Activated naive CD4-positive, alpha-beta T cell treated with anti-CD3 and anti-CD28 coated beads, Interleukin-2, amount 50 U/mL, for 24 hours (primary cell): ENCODE measurements around the gene NCS1.

ENCODE experiments used
- H3K27ac Mint-ChIP-seq: one replicate; pipeline ENCODE4 v1.8.0; 2021; ENCODE audit warnings: mild to moderate bottlenecking, mixed read lengths
- H3K27me3 Mint-ChIP-seq: one replicate; pipeline ENCODE4 v1.8.0; 2021; ENCODE audit warnings: mixed read lengths
- H3K36me3 Mint-ChIP-seq: one replicate; pipeline ENCODE4 v1.8.0; 2021; ENCODE audit warnings: mixed read lengths
- H3K4me1 Mint-ChIP-seq: one replicate; pipeline ENCODE4 v1.8.0; 2021; ENCODE audit warnings: mixed read lengths
- H3K4me3 Mint-ChIP-seq: one replicate; pipeline ENCODE4 v1.8.0; 2021; ENCODE audit warnings: mild to moderate bottlenecking, mixed read lengths
- H3K9me3 Mint-ChIP-seq: one replicate; pipeline ENCODE4 v1.8.0; 2021; ENCODE audit warnings: mixed read lengths

NCS1 gene

DNA sequence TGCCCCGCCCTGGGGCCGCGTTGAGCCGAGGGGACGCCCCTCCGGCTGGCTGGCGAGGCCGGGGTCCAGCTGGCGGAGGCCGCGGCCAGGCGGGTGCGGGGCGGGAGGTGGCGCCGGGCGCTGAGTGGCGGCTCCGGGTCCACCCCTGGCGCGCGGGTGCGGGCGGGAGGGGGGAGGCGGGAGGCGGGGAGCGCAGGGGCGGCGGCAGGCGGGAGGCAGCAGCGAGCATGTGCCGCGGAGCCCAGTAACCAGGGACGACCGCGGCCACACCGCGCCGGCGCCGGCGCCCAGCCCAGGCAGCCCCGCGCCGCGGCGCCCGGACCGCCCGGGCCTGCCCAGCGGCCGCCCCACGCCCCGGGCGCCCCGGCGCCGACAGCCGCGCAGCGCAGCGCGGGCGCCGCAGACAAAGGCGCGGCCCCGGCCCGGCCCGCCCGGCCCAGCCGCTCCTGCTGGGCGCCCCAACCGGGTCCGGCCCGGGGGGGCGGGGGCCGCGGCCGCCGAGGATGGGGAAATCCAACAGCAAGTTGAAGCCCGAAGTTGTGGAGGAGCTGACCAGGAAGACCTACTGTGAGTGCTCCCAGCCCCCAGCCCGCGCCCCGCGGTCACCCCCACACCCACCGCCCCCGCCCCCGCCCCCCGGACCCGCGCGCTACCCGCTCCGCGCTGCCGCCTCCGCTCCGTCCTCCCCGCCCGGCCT, at the start of gene NCS1:
Gene NCS1 (plus strand): TSS at position 244 of the 697 bp plus-strand sequence. CDS start 260 bp downstream, at position 504.
- Mint-ChIP-seq H3K27me3 (peaks cover 5% of the 10 kb centered on the region), H3K4me1 (no peaks in the 10 kb centered on the region), H3K27ac (no peak within 1 kb of the TSS), H3K9me3 (no peaks in the 10 kb centered on the region), H3K36me3 (no peaks in the 10 kb centered on the region), H3K4me3 (peak within 1 kb of the TSS; percentile 83)

DNA sequence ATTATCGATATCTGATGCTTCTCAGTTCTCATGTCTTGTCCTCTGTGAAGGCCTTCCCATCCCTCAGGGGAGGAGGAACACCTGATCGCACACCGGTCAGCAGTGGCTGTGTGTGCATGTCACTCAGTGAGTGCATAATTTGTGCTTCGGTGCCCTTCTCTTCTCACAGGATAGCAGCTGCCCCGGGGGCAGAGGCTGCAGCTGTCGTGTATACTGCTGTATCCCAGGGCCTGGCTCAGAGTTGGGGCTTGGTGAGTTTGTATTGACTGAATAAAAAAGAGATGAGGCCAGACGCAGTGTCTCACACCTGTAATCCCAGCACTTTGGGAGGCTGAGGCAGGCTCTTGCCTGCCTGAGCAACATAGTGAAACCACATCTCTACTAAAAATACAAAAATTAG, 49.7 kb upstream of the NCS1 start:
- H3K27ac Mint-ChIP-seq, result no peak overlapping the region
- H3K27me3 Mint-ChIP-seq, result no peaks in the 10 kb centered on the region
- no peak overlapping the region for H3K4me3 Mint-ChIP-seq
- H3K9me3 Mint-ChIP-seq, result no peaks in the 10 kb centered on the region
- peaks cover 14% of the 10 kb centered on the region for H3K4me1 Mint-ChIP-seq
- peaks cover 5% of the 10 kb centered on the region for H3K36me3 Mint-ChIP-seq

DNA sequence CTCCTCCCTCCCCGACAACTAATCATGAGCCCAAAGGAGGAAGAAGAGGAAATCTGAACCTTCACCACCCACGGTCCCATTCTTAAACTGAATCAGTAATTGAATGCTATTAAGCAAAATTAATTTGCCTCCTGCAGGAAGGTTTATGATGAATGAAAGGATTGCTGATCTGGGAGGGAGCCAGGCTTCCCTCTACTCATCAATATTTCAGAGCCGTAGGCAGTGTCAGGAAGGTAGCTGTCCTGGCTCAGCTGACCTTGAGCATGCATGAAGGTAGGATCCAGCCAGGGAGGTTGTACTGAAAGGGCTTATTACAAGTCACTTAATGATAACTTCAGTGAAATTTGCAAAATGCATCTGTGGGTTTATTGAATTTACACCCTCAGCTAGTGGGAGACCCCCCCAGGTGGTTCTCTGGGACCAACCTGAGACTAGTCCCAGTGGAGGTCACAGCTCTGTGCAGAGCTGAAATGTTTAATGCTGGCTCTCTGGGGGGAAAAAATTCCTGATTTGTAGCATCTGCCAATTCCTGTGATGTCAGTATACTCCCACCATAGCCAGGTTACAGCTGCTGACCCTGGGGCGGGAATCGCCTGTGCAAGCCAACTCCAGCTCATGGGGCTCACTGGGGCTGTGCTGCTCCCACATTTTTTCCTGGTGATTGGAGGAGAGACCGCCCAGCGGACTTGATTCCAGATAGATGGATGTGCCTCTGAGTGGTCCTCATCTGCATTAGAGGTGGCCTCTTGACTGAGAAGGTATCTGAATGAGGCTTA, 47.9 kb upstream of the NCS1 start:
- H3K4me1 Mint-ChIP-seq, result peaks cover 28% of the 10 kb centered on the region
- no peaks in the 10 kb centered on the region for H3K27me3 Mint-ChIP-seq
- H3K9me3 Mint-ChIP-seq, result no peaks in the 10 kb centered on the region
- no peak overlapping the region for H3K4me3 Mint-ChIP-seq
- H3K27ac Mint-ChIP-seq, result no peak overlapping the region
- H3K36me3 Mint-ChIP-seq, result peaks cover 9% of the 10 kb centered on the region

GRCh38 chr9:130126721-130127433, 45.3 kb upstream of the NCS1 start:
- Mint-ChIP-seq H3K4me1 (peaks cover 51% of the 10 kb centered on the region), H3K27ac (peak overlapping the region; percentile 19), H3K4me3 (peak overlapping the region; percentile 2), H3K36me3 (peaks cover 7% of the 10 kb centered on the region), H3K9me3 (no peaks in the 10 kb centered on the region), H3K27me3 (no peaks in the 10 kb centered on the region)

DNA sequence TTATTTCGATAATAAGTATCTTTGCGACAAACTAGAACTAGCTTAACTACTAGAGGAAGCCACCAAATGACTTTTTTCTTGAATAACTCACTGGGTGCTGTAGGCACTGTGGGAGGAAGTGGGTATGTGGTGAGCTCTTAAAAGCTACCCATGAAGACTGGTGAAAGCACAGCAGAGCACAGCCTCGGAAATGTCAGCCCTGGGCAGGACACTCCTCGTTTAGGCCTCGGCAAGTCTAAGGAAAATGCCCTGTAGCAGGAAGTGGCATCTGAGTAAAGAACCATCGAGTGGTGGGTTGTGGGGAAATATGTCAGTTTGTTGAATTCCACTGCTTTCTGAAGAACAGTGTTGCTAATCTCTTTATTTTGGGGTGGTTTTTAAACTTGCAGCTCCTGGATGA, 44.0 kb upstream of the NCS1 start:
- peaks cover 7% of the 10 kb centered on the region for H3K36me3 Mint-ChIP-seq
- no peaks in the 10 kb centered on the region for H3K27me3 Mint-ChIP-seq
- H3K4me1 Mint-ChIP-seq, result peaks cover 60% of the 10 kb centered on the region
- H3K9me3 Mint-ChIP-seq, result no peaks in the 10 kb centered on the region
- peak overlapping the region; percentile 88 for H3K4me3 Mint-ChIP-seq
- H3K27ac Mint-ChIP-seq, result peak overlapping the region; percentile 100

DNA sequence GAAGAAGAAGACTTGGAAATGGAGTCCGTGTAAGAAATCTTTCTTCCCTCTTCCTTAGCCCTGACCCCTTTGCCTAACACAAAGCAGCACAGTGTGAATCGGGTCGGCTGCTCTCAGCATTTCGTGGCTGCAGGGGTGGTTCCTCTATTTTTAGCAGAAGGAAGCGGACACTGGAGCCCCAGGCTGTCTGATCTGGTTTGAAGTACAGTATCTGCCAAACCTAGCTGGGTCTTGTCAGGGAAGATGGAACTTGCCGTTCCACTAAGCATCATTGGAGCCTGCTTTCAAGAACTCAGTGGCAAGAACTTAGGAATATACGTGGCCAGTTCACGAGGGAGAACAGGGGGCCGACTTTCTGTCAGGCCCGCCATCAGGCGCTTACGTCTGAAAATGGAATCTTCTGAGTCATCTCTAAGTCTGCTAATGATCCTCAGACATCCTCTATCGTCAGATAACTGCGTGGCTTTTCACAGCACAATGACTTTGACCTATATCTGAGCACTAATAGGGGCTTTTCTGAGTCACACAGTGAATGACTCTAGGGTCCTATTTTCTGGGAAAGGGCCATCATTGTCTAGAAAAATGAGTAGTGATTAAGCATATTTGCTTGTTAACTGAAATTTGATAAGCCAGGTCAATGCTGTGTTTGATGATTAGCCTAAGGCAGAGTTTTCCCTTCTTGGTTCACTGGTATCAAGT, 43.3 kb upstream of the NCS1 start:
- Mint-ChIP-seq H3K27ac (peak overlapping the region; percentile 100), H3K4me1 (peaks cover 60% of the 10 kb centered on the region), H3K9me3 (no peaks in the 10 kb centered on the region), H3K36me3 (peaks cover 11% of the 10 kb centered on the region), H3K27me3 (no peaks in the 10 kb centered on the region), H3K4me3 (peak overlapping the region; percentile 88)

DNA sequence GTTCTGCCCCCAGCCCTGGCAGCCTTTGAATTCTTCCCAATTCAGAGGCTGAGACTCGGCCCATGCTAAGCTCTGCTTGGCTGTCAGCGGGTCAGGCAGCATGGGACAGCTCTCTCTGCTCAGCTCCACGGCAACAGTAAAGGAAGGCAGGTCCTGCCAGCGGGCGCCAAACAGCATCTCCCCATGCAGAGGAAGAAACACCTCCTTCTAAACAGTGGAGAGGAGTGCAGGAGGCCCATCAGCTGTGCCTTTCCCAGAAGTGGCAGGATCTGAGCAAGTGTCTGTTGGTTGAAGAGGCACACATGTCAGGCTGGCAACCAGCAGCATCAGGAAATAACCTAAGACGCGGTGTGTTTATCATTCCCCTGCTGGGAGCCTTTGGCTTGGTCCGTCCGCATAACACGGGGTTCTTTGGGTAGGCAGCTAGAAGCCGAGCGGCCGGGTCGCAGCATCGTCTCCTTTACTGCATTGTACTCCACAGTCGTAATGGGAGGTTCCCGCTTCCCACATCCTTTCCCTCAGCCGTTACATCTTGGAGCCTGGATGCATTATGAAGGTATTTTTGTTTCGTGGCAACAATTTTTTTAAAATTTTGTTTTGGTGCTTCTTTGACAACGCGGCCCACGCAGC, 42.7 kb upstream of the NCS1 start:
- Mint-ChIP-seq H3K4me3 (peak overlapping the region; percentile 88), H3K4me1 (peaks cover 60% of the 10 kb centered on the region), H3K36me3 (peaks cover 12% of the 10 kb centered on the region), H3K9me3 (no peaks in the 10 kb centered on the region), H3K27me3 (no peaks in the 10 kb centered on the region), H3K27ac (peak overlapping the region; percentile 100)

- Mint-ChIP-seq H3K9me3 (no peaks in the 10 kb centered on the region), H3K4me3 (no peak overlapping the region), H3K27me3 (no peaks in the 10 kb centered on the region), H3K27ac (peak overlapping the region; percentile 74), H3K4me1 (peaks cover 56% of the 10 kb centered on the region), H3K36me3 (peaks cover 20% of the 10 kb centered on the region)
Measured at GRCh38 chr9:130132746-130133145, 39.5 kb upstream of the NCS1 start.

GRCh38 chr9:130137081-130137640, 35.0 kb upstream of the NCS1 start:
- Mint-ChIP-seq H3K4me1 (peaks cover 49% of the 10 kb centered on the region), H3K9me3 (no peaks in the 10 kb centered on the region), H3K27me3 (no peaks in the 10 kb centered on the region), H3K4me3 (no peak overlapping the region), H3K27ac (no peak overlapping the region), H3K36me3 (peaks cover 15% of the 10 kb centered on the region)

DNA sequence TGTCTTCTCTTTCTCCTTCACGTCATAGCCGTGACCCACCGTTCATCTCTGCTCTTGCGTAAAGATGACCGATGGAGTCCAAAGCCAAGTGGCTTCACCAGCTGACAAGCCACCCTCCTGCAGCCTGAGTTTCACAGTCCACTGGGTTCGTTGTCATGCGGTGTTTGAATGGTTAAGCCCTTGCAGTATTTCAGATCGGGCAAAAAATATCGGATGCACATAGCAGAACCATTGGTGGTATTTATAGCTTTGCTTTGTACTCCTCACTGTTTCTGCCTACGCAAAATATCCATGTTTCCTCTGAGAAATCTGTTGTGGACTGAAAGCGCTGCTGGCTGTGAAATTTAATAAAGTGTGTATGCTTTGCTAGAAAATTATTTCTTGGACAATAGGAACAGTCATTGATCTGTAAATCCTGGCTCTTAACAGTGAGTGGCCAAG, 34.5 kb upstream of the NCS1 start:
- Mint-ChIP-seq H3K4me3 (no peak overlapping the region), H3K9me3 (no peaks in the 10 kb centered on the region), H3K27ac (no peak overlapping the region), H3K4me1 (peaks cover 47% of the 10 kb centered on the region), H3K27me3 (no peaks in the 10 kb centered on the region), H3K36me3 (peaks cover 15% of the 10 kb centered on the region)

DNA sequence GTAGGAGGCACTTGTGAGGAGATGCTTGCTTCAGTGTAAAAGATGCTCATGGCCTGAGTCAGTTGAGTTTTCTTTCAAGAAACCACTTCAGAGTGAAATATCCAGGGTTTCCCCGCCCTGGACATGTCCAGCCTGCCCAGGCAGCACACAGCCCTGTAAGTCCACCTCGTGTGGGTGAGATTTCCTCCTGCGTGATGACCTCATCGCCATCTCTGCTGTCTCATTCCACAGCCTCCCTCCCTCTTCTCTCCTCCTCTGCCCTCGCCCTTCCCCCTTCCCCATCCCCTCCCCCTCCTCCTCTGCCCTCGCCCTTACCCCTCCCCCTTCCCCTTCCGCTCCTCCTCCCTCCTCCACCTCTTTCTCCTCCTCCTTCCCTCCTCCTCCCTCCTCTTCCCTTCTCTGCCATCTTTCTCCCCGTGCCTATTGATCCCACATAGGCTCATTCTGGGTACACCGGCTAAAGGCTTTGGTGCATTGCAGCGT, 34.0 kb upstream of the NCS1 start:
- Mint-ChIP-seq H3K9me3 (no peaks in the 10 kb centered on the region), H3K4me1 (peaks cover 42% of the 10 kb centered on the region), H3K4me3 (peak overlapping the region; percentile 5), H3K27me3 (no peaks in the 10 kb centered on the region), H3K27ac (peak overlapping the region; percentile 35), H3K36me3 (peaks cover 15% of the 10 kb centered on the region)

DNA sequence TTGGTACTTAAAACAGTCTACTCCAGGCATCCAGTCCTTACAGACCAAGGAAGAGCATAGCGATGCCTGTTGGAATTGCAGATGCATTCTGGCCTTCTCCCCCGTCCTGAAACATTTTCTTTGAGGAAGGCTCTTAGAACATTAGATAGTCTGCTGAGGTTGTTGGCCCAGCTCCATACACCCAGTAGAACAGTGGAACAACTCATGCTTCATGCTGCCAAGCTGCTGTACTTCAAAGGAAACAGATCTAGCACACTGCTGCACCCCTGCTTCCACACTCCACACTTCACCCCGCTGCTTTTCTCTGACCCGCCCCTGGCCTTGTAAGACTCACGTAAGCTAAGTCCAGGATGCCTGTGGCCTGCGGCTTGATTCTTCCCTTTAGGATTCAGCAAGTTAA, 33.4 kb upstream of the NCS1 start:
- Mint-ChIP-seq H3K36me3 (peaks cover 12% of the 10 kb centered on the region), H3K27me3 (peaks cover 2% of the 10 kb centered on the region), H3K9me3 (no peaks in the 10 kb centered on the region), H3K27ac (peak overlapping the region; percentile 35), H3K4me3 (peak overlapping the region; percentile 5), H3K4me1 (peaks cover 46% of the 10 kb centered on the region)

DNA sequence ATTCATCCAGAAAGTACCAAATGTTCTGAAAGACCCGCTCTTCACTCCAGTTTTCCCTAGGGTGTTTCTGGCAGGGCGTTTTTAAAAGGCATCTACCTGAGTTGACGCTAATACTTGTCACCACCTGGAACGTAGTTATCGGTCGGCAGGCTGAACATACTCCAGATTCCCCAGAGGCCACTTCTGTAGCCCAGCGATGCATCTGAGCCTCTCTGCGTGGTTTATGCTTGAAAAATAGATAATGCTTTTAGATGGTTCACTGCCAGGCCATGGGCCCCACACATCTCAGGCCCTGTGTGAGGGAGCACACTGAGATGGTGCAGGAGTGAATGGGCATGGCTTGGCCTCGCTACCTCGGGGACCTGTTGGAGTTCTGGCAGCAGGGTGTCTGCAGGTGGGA, 33.0 kb upstream of the NCS1 start:
- peaks cover 3% of the 10 kb centered on the region for H3K27me3 Mint-ChIP-seq
- peaks cover 50% of the 10 kb centered on the region for H3K4me1 Mint-ChIP-seq
- H3K9me3 Mint-ChIP-seq, result no peaks in the 10 kb centered on the region
- no peak overlapping the region for H3K4me3 Mint-ChIP-seq
- no peak overlapping the region for H3K27ac Mint-ChIP-seq
- peaks cover 12% of the 10 kb centered on the region for H3K36me3 Mint-ChIP-seq

DNA sequence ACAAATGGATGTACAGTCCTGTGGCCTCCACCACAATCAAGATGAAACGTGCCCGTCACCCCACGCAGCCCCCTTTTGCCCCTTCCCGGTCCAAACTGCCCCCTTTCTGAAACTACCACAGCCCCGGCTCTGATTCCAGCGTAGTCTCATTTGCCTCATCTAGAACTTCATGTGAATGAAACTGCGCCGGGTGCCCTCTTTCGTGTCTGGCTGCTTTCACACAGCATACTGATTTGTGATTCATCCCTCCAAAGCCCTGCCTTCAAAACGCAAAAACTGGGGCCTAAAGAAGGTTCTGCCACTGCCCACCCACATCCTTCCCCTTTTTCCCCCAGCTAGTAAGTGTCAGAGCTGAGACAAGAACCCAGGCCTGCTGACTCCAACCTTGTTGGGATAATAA, 31.5 kb upstream of the NCS1 start:
- Mint-ChIP-seq H3K9me3 (no peaks in the 10 kb centered on the region), H3K27ac (peak overlapping the region; percentile 46), H3K36me3 (peaks cover 7% of the 10 kb centered on the region), H3K4me3 (no peak overlapping the region), H3K4me1 (peaks cover 50% of the 10 kb centered on the region), H3K27me3 (peaks cover 6% of the 10 kb centered on the region)
